CD8-positive, alpha-beta memory T cell (primary cell): ENCODE measurements around the gene SRPK2. TPM values are rescaled to one million over a fixed set of nuclear protein-coding genes. Genes with fewer than 3 reads are reported as not detected.
"Not testable (repeated sequence)": the region's sequence is repeated elsewhere in the genome, so short reads cannot be mapped to it uniquely, and the experiment has no call there.

ENCODE experiments used
- CTCF ChIA-PET: fragments of 350-600 bp; sonication (Branson Sonifier 250); formaldehyde crosslinking; loops from one replicate; lab custom pipeline; 2021; ENCODE audit warnings: antibody characterized with exemption; lab: Charles Lee
- POLR2A ChIA-PET: fragments of 350-600 bp; sonication (Branson Sonifier 250); formaldehyde crosslinking; loops from one replicate; lab custom pipeline; 2021; ENCODE audit warnings: antibody characterized with exemption; lab: Charles Lee
- DNase-seq, 5 donors: peaks; one replicate each; pipeline versions ENCODE4 v3.0.0 to v3.0.0-alpha.2; 2020 to 2022; ENCODE audit warnings: mixed read lengths in 1 of 5
- H3K27ac ChIP-seq: one replicate; pipeline ENCODE4 v1.7.0; 2013; ENCODE audit warnings: low read depth, mild to moderate bottlenecking, low read length, moderate library complexity
- H3K27me3 ChIP-seq: 2 replicates; pipeline ENCODE4 v1.7.0; 2013; ENCODE audit warnings: low read length, mild to moderate bottlenecking; ENCODE audit not compliant: insufficient read depth, poor library complexity, severe bottlenecking
- H3K36me3 ChIP-seq: 2 replicates; pipeline ENCODE4 v1.7.0; 2013; ENCODE audit warnings: mild to moderate bottlenecking, low read length, moderate library complexity; ENCODE audit not compliant: insufficient read depth
- H3K4me1 ChIP-seq: 2 replicates; pipeline ENCODE4 v1.7.0; 2013; ENCODE audit warnings: mild to moderate bottlenecking, low read length, moderate library complexity; ENCODE audit not compliant: insufficient read depth
- H3K4me3 ChIP-seq: 2 replicates; pipeline ENCODE4 v1.7.0; 2013; ENCODE audit warnings: mild to moderate bottlenecking, low read length
- H3K9me3 ChIP-seq: 2 replicates; pipeline ENCODE4 v1.7.0; 2013; ENCODE audit warnings: mild to moderate bottlenecking, low read length
- H3K27ac Mint-ChIP-seq, 8 donors: one replicate each; pipeline ENCODE4 v1.8.0; 2020 to 2021; ENCODE audit warnings: mixed read lengths in 8 of 8, mild to moderate bottlenecking in 6 of 8, inconsistent platforms in 3 of 8, moderate library complexity in 3 of 8
- H3K27me3 Mint-ChIP-seq, 2 donors: one replicate each; pipeline ENCODE4 v1.8.0; 2020 to 2021; ENCODE audit warnings: mixed read lengths in 2 of 2, mild to moderate bottlenecking in 1 of 2, moderate library complexity in 1 of 2
- H3K36me3 Mint-ChIP-seq, 3 donors: one replicate each; pipeline ENCODE4 v1.8.0; 2020 to 2021; ENCODE audit warnings: mixed read lengths in 3 of 3, inconsistent platforms in 1 of 3, mild to moderate bottlenecking in 1 of 3
- H3K4me1 Mint-ChIP-seq, 3 donors: one replicate each; pipeline ENCODE4 v1.8.0; 2020 to 2021; ENCODE audit warnings: mixed read lengths in 3 of 3, inconsistent platforms in 1 of 3, mild to moderate bottlenecking in 1 of 3
- H3K4me3 Mint-ChIP-seq, 7 donors: one replicate each; pipeline ENCODE4 v1.8.0; 2020 to 2021; ENCODE audit warnings: mixed read lengths in 7 of 7, mild to moderate bottlenecking in 6 of 7, moderate library complexity in 4 of 7, inconsistent platforms in 2 of 7
- H3K9me3 Mint-ChIP-seq, 5 donors: one replicate each; pipeline ENCODE4 v1.8.0; 2020 to 2022; ENCODE audit warnings: mixed read lengths in 5 of 5, mild to moderate bottlenecking in 3 of 5, moderate library complexity in 2 of 5, inconsistent platforms in 1 of 5
- polyA plus RNA-seq: library from polyadenylated mRNA; unstranded; fragments of 300-500 nt; fragmentation: Illumina TruSeq; gene quantifications from one replicate; pipeline ENCODE4 v1.2.3, GENCODE V29; 2021
- total RNA-seq, 2 experiments: library from RNA; stranded (reverse); gene quantifications; one replicate each; pipeline ENCODE4 v1.2.3, GENCODE V29; 2021

Gene SRPK2
- total and polyA plus RNA-seq, 3 experiments from 2014 or later: 40.8 to 59.5 (median 41.3) TPM

GRCh38 chr7:105304040-105304895 lies 84.5 kb downstream of the SRPK2 start:
- Mint-ChIP-seq H3K36me3 (peaks cover 2 to 7% (median 2%) of the 10 kb centered on the region in 3 donors), H3K27ac (peak overlapping the region in 4 of 8 donors; percentile 5 to 59 (median 25)), H3K27me3 (no peaks in the 10 kb centered on the region), H3K9me3 (peaks cover 0 to 5% (median 2%) of the 10 kb centered on the region in 5 donors), H3K4me3 (peak overlapping the region in 3 of 7 donors; percentile 1 to 38 (median 26)), H3K4me1 (peaks cover 69 to 87% (median 69%) of the 10 kb centered on the region in 3 donors)
- no peak for DNase-seq
- H3K4me3 ChIP-seq: no peak overlapping the region
- ChIA-PET CTCF (no interaction called here), POLR2A (no interaction called here)
- H3K4me1 ChIP-seq: peaks cover 27% of the 10 kb centered on the region
- H3K36me3 ChIP-seq: no peaks in the 10 kb centered on the region
- no peaks in the 10 kb centered on the region for H3K9me3 ChIP-seq
- no peak overlapping the region for H3K27ac ChIP-seq
- H3K27me3 ChIP-seq: no peaks in the 10 kb centered on the region

GRCh38 chr7:105300587-105300986 lies 88.1 kb downstream of the SRPK2 start:
- Mint-ChIP-seq H3K4me1 (peaks cover 67 to 85% (median 69%) of the 10 kb centered on the region in 3 donors), H3K27ac (peak overlapping the region in 6 of 8 donors; percentile 62 to 89 (median 81)), H3K4me3 (peak overlapping the region; percentile 30 to 77 (median 50))
- H3K9me3 ChIP-seq, H3K4me3 ChIP-seq, POLR2A ChIA-PET, H3K27ac ChIP-seq, H3K9me3 Mint-ChIP-seq, H3K36me3 Mint-ChIP-seq, H3K27me3 ChIP-seq, H3K27me3 Mint-ChIP-seq, H3K36me3 ChIP-seq: not testable (repeated sequence)
- CTCF ChIA-PET: interaction anchor here (1.7 kb wide), 1 partner anchor 52 kb away, joined by 5 read pairs; no protein-coding TSS in a partner anchor
- peaks cover 20% of the 10 kb centered on the region for H3K4me1 ChIP-seq
- peak in 2 of 5 donors; percentile 38 to 71 for DNase-seq

- no peaks in the 10 kb centered on the region for H3K27me3 Mint-ChIP-seq
- peak overlapping the region in 6 of 7 donors; percentile 7 to 52 (median 33) for H3K4me3 Mint-ChIP-seq
- peak overlapping the region; percentile 35 to 96 (median 76) for H3K27ac Mint-ChIP-seq
- H3K4me3 ChIP-seq: no peak overlapping the region
- CTCF ChIA-PET: no interaction called here
- POLR2A ChIA-PET: interaction anchor here (0.6 kb wide), 1 partner anchor 18 kb away, joined by 4 read pairs; no protein-coding TSS in a partner anchor
- no peaks in the 10 kb centered on the region for H3K36me3 ChIP-seq
- no peaks in the 10 kb centered on the region for H3K9me3 ChIP-seq
- H3K4me1 ChIP-seq: peaks cover 22% of the 10 kb centered on the region
- H3K9me3 Mint-ChIP-seq: peaks cover 0 to 3% (median 0%) of the 10 kb centered on the region in 5 donors
- H3K27me3 ChIP-seq: no peaks in the 10 kb centered on the region
- H3K36me3 Mint-ChIP-seq: peaks cover 0 to 7% (median 0%) of the 10 kb centered on the region in 3 donors
- H3K4me1 Mint-ChIP-seq: peaks cover 53 to 76% (median 58%) of the 10 kb centered on the region in 3 donors
- DNase-seq: no peak
- no peak overlapping the region for H3K27ac ChIP-seq
These were observed 90.3 kb downstream of the SRPK2 start for GRCh38 chr7:105298439-105298894.

DNA sequence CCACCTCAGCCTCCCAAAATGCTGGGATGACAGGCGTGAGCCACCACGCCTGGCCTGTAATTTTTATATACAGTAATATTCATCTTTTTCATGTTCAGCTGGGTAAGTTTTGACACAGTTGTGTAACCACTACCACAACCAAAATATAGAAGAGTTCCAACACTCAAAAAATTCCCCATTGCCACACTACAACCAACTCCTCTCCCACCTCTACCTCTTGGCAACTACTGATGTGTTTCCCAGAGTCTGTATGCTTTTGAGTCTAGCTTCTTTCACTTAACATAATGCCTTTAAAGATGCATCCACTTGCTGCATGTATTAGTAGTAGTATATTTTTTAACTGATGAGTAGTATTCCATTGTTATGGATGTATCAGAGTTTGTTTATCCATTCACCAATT lies 90.7 kb downstream of the SRPK2 start:
- Mint-ChIP-seq H3K4me1 (peaks cover 53 to 71% (median 58%) of the 10 kb centered on the region in 3 donors), H3K9me3 (peaks cover 0 to 3% (median 0%) of the 10 kb centered on the region in 5 donors), H3K27me3 (no peaks in the 10 kb centered on the region), H3K27ac (peak overlapping the region; percentile 35 to 96 (median 76)), H3K36me3 (peaks cover 0 to 7% (median 0%) of the 10 kb centered on the region in 3 donors), H3K4me3 (peak overlapping the region in 5 of 7 donors; percentile 7 to 52 (median 33))
- ChIA-PET CTCF (no interaction called here), POLR2A (interaction anchor here (0.6 kb wide), 1 partner anchor 74 kb away, joined by 3 read pairs; no protein-coding TSS in a partner anchor)
- Histone ChIP-seq H3K4me1 (peaks cover 22% of the 10 kb centered on the region), H3K36me3 (no peaks in the 10 kb centered on the region), H3K27ac (no peak overlapping the region), H3K4me3 (no peak overlapping the region), H3K9me3 (no peaks in the 10 kb centered on the region), H3K27me3 (no peaks in the 10 kb centered on the region)
- no peak for DNase-seq

- no peaks in the 10 kb centered on the region for H3K36me3 ChIP-seq
- H3K4me1 ChIP-seq: peaks cover 22% of the 10 kb centered on the region
- Mint-ChIP-seq H3K4me1 (peaks cover 53 to 70% (median 61%) of the 10 kb centered on the region in 3 donors), H3K9me3 (peaks cover 0 to 3% (median 0%) of the 10 kb centered on the region in 5 donors), H3K27ac (peak overlapping the region in 5 of 8 donors; percentile 12 to 86 (median 58)), H3K4me3 (peak overlapping the region in 1 of 7 donors; percentile 49), H3K36me3 (peaks cover 0 to 7% (median 2%) of the 10 kb centered on the region in 3 donors), H3K27me3 (no peaks in the 10 kb centered on the region)
- H3K9me3 ChIP-seq: no peaks in the 10 kb centered on the region
- ChIA-PET CTCF (no interaction called here), POLR2A (interaction anchor here (0.6 kb wide), 2 partner anchors 46 to 74 kb away, joined by 3 to 4 read pairs; no protein-coding TSS in a partner anchor)
- H3K4me3 ChIP-seq: no peak overlapping the region
- no peaks in the 10 kb centered on the region for H3K27me3 ChIP-seq
- H3K27ac ChIP-seq: no peak overlapping the region
- DNase-seq: no peak
These were observed 91.4 kb downstream of the SRPK2 start for GRCh38 chr7:105297309-105297708.

- CTCF ChIA-PET: no interaction called here
- Mint-ChIP-seq H3K9me3 (peaks cover 0 to 3% (median 0%) of the 10 kb centered on the region in 5 donors), H3K27ac (peak overlapping the region in 6 of 8 donors; percentile 12 to 70 (median 49)), H3K36me3 (peaks cover 0 to 7% (median 2%) of the 10 kb centered on the region in 3 donors), H3K4me3 (no peak overlapping the region), H3K4me1 (peaks cover 48 to 65% (median 57%) of the 10 kb centered on the region in 3 donors), H3K27me3 (no peaks in the 10 kb centered on the region)
- H3K4me3 ChIP-seq: no peak overlapping the region
- POLR2A ChIA-PET: no interaction called here
- no peak for DNase-seq
- no peaks in the 10 kb centered on the region for H3K36me3 ChIP-seq
- H3K27ac ChIP-seq: no peak overlapping the region
- H3K9me3 ChIP-seq: no peaks in the 10 kb centered on the region
- H3K27me3 ChIP-seq: no peaks in the 10 kb centered on the region
- peaks cover 22% of the 10 kb centered on the region for H3K4me1 ChIP-seq
These were observed 92.2 kb downstream of the SRPK2 start for GRCh38 chr7:105296491-105296890.

GRCh38 chr7:105295596-105296352 lies 92.9 kb downstream of the SRPK2 start:
- peak overlapping the region in 7 of 8 donors; percentile 3 to 83 (median 50) for H3K27ac Mint-ChIP-seq
- Histone ChIP-seq H3K4me3 (no peak overlapping the region), H3K9me3 (no peaks in the 10 kb centered on the region), H3K27me3 (no peaks in the 10 kb centered on the region), H3K27ac (no peak overlapping the region), H3K36me3 (no peaks in the 10 kb centered on the region), H3K4me1 (peaks cover 22% of the 10 kb centered on the region)
- peaks cover 45 to 61% (median 54%) of the 10 kb centered on the region in 3 donors for H3K4me1 Mint-ChIP-seq
- peaks cover 0 to 6% (median 3%) of the 10 kb centered on the region in 3 donors for H3K36me3 Mint-ChIP-seq
- ChIA-PET POLR2A (no interaction called here), CTCF (no interaction called here)
- no peak overlapping the region for H3K4me3 Mint-ChIP-seq
- no peaks in the 10 kb centered on the region for H3K27me3 Mint-ChIP-seq
- DNase-seq: no peak
- peaks cover 0 to 2% (median 0%) of the 10 kb centered on the region in 5 donors for H3K9me3 Mint-ChIP-seq
